Measurements from ENCODE around the gene FGF13. TPM values are rescaled to one million over a fixed set of nuclear protein-coding genes. Genes with fewer than 3 reads are reported as not detected.

FGF13 gene
- total RNA-seq, 1 experiment from 2014 or later: 0.75 TPM

- Mint-ChIP-seq H3K36me3 (ENCODE audit: insufficient read depth, unreplicated experiment) (no peaks in the 10 kb centered on the region), H3K4me1 (ENCODE audit: insufficient read depth, unreplicated experiment) (no peaks in the 10 kb centered on the region), H3K4me3 (ENCODE audit: unreplicated experiment) (no peak overlapping the region), H3K27ac (ENCODE audit: low read depth, unreplicated experiment) (no peak overlapping the region), H3K9me3 (ENCODE audit: unreplicated experiment) (no peaks in the 10 kb centered on the region), H3K27me3 (ENCODE audit: insufficient read depth, unreplicated experiment) (peaks cover 23% of the 10 kb centered on the region)
- POLR2A ChIA-PET: no interaction called here
- intact Hi-C loops (cut with micrococcal nuclease): no loop called here
- no TSS peak for BruUV-seq (replicated peaks)
- TF ChIP-seq, protein P1, sequence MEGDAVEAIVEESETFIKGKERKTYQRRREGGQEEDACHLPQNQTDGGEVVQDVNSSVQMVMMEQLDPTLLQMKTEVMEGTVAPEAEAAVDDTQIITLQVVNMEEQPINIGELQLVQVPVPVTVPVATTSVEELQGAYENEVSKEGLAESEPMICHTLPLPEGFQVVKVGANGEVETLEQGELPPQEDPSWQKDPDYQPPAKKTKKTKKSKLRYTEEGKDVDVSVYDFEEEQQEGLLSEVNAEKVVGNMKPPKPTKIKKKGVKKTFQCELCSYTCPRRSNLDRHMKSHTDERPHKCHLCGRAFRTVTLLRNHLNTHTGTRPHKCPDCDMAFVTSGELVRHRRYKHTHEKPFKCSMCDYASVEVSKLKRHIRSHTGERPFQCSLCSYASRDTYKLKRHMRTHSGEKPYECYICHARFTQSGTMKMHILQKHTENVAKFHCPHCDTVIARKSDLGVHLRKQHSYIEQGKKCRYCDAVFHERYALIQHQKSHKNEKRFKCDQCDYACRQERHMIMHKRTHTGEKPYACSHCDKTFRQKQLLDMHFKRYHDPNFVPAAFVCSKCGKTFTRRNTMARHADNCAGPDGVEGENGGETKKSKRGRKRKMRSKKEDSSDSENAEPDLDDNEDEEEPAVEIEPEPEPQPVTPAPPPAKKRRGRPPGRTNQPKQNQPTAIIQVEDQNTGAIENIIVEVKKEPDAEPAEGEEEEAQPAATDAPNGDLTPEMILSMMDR (IDR thresholded peaks at IDR 0.05; ENCODE audit: unreplicated experiment): no peak
- DNase-seq (ENCODE audit: unreplicated experiment): no peak
- CTCF ChIA-PET: interaction anchor here (0.6 to 0.8 kb wide), 2 partner anchors 315 to 1297 kb away, joined by 3 to 5 read pairs; no protein-coding TSS in a partner anchor
These were observed 7.4 kb downstream of the FGF13 start for GRCh38 chrX:138704101-138704500.

DNA sequence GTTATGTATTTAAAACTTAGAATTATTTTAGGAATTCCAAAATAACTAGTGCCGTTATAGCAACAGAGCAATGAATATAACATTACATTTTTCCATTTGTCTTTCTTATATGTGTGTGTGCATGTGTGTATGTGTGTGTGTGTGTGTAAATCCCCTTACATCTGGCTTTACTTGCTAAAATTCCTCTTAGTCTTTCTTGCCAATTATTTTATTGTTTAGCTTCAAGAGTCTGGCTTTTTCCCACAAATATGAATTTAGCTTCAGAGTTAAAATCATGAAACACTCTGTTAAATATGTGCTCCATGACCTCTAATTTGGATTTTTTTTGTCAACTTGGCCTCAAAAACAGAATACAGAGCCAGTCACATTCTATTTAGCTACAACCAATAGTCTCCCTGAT is 18.9 kb downstream of the FGF13 start:
- Mint-ChIP-seq H3K4me3 (ENCODE audit: unreplicated experiment) (no peak overlapping the region), H3K27ac (ENCODE audit: low read depth, unreplicated experiment) (no peak overlapping the region), H3K27me3 (ENCODE audit: insufficient read depth, unreplicated experiment) (no peaks in the 10 kb centered on the region), H3K4me1 (ENCODE audit: insufficient read depth, unreplicated experiment) (no peaks in the 10 kb centered on the region), H3K9me3 (ENCODE audit: unreplicated experiment) (no peaks in the 10 kb centered on the region), H3K36me3 (ENCODE audit: insufficient read depth, unreplicated experiment) (no peaks in the 10 kb centered on the region)
- no peak for DNase-seq (ENCODE audit: unreplicated experiment)
- no TSS peak for BruUV-seq (replicated peaks)
- intact Hi-C loops (cut with micrococcal nuclease): no loop called here
- POLR2A ChIA-PET: no interaction called here
- CTCF ChIA-PET: no interaction called here
- TF ChIP-seq, protein P1 (IDR thresholded peaks at IDR 0.05; ENCODE audit: unreplicated experiment): no peak

DNA sequence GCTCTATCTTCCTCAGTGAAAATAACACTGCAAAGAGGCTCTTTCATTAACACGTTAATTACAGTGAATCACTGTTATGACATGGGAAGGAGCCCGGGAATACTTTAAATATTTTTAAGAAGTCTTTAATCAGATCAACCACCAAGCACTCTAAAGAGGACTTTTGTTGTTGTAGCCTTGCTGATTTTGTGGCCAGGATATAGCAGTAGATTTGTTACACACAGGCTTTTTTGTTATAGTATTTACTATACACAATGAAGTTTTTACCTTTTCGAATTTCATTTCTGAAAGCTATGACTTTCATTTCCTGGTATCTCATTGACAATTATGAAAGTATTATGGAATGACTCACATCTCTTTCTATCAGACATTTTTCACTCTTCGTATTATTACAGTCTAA is 20.3 kb downstream of the FGF13 start:
- H3K27me3 Mint-ChIP-seq (ENCODE audit: insufficient read depth, unreplicated experiment): no peaks in the 10 kb centered on the region
- no peak overlapping the region for H3K4me3 Mint-ChIP-seq (ENCODE audit: unreplicated experiment)
- no peak for DNase-seq (ENCODE audit: unreplicated experiment)
- ChIA-PET CTCF (no interaction called here), POLR2A (interaction anchor here (1.4 kb wide), 1 partner anchor 10 kb away, joined by 3 read pairs; no protein-coding TSS in a partner anchor)
- H3K36me3 Mint-ChIP-seq (ENCODE audit: insufficient read depth, unreplicated experiment): no peaks in the 10 kb centered on the region
- H3K9me3 Mint-ChIP-seq (ENCODE audit: unreplicated experiment): no peaks in the 10 kb centered on the region
- intact Hi-C loops (cut with micrococcal nuclease): no loop called here
- no peak overlapping the region for H3K27ac Mint-ChIP-seq (ENCODE audit: low read depth, unreplicated experiment)
- TF ChIP-seq, protein P1 (IDR thresholded peaks at IDR 0.05; ENCODE audit: unreplicated experiment): no peak
- no TSS peak for BruUV-seq (replicated peaks)
- H3K4me1 Mint-ChIP-seq (ENCODE audit: insufficient read depth, unreplicated experiment): no peaks in the 10 kb centered on the region

- CTCF ChIA-PET: no interaction called here
- Mint-ChIP-seq H3K27ac (ENCODE audit: low read depth, unreplicated experiment) (no peak overlapping the region), H3K4me3 (ENCODE audit: unreplicated experiment) (no peak overlapping the region), H3K9me3 (ENCODE audit: unreplicated experiment) (no peaks in the 10 kb centered on the region), H3K36me3 (ENCODE audit: insufficient read depth, unreplicated experiment) (no peaks in the 10 kb centered on the region), H3K4me1 (ENCODE audit: insufficient read depth, unreplicated experiment) (no peaks in the 10 kb centered on the region), H3K27me3 (ENCODE audit: insufficient read depth, unreplicated experiment) (no peaks in the 10 kb centered on the region)
- TF ChIP-seq, protein P1 (IDR thresholded peaks at IDR 0.05; ENCODE audit: unreplicated experiment): no peak
- intact Hi-C loops (cut with micrococcal nuclease): no loop called here
- BruUV-seq (replicated peaks): no TSS peak
- POLR2A ChIA-PET: interaction anchor here (1.4 kb wide), 1 partner anchor 10 kb away, joined by 3 read pairs; no protein-coding TSS in a partner anchor
- no peak for DNase-seq (ENCODE audit: unreplicated experiment)
These were observed 20.9 kb downstream of the FGF13 start for GRCh38 chrX:138690591-138690990.

Measured in MCF 10A (cell line).